ENCODE measurements around the gene UBE2J2. TPM values are rescaled to one million over a fixed set of nuclear protein-coding genes. Genes with fewer than 3 reads are reported as not detected.

The UBE2J2 gene
- total and polyA plus RNA-seq, 2 of the 13 experiments (the other 11 are each of a cell fraction or from before 2014, with no cell fraction given), result 25.4 to 29.4 TPM

DNA sequence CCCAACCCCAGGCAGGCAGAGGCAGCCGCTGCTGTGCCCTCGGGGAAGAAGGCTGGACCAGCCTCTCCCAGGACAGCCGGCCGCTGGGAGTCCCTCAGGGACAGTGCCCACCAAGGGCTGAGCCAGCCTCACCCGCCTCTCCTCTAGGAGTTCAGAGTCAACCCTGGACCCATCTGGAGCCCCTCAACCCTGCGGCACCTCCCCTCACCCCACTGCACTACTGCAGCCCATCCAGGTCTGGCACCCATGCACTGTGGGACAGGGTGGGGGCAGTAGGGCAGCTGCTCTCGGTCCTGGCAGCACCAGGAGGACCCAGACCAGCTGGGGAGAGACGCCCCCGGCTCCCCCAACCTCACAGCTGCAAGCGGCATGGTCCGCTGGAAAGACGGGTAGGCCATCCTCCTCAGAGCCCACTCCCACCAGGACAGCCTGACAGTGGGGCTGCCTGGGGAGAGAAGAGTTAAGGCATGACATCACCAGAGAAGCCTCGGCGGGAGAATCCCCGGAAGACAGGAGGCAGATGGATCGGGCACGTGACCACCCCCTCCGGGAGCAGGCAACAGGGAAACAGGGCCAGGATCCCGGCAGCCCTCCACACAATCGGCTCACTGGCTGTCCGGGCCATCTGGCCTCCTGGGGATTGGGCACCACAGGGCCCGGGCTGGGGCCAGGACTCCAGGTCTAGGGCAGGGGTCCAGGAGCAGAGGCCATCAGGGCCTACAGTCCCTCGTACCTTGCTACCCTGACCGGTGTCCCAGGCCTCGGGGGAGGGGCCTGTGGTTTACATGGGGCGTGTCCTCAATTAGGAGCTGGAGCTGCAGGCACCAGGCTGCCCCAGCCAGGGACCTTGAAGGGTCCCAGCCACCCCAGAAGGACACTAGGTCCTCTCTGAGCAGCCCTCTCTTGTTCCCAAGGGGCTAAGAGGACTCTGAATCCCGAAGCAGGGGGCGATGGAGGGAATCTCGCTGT lies 31.0 kb upstream of the UBE2J2 start (continued):
- TF ChIP-seq ETV5 (CRISPR knock-in tag; IDR thresholded peaks at IDR 0.05; ENCODE audit: borderline replicate concordance), result no peak; the same call in 1 of the 2 replicates
- TF ChIP-seq ZNF496 (CRISPR knock-in tag; IDR thresholded peaks at IDR 0.05; ENCODE audit: insufficient replicate concordance), result no peak
- TF ChIP-seq RARA (CRISPR knock-in tag; IDR thresholded peaks at IDR 0.05), result no peak
- TF ChIP-seq KDM3A (CRISPR knock-in tag; IDR thresholded peaks at IDR 0.05; ENCODE audit: low read depth), result 0 out of 2 replicates have a peak, but pooled peaks have one; percentile 22
- TF ChIP-seq KDM6A (CRISPR knock-in tag; IDR thresholded peaks at IDR 0.05; ENCODE audit: low read depth), result no peak
- no peak for TF ChIP-seq SOX13 (IDR thresholded peaks at IDR 0.05)
- no peak for TF ChIP-seq SOX13 (CRISPR knock-in tag; conservative IDR thresholded peaks at IDR 0.05 in 1 of 2, IDR thresholded peaks at IDR 0.05 in 1 of 2)
- no peak for TF ChIP-seq ZNF891 (CRISPR knock-in tag; IDR thresholded peaks at IDR 0.05)
- TF ChIP-seq POLR2A (IDR thresholded peaks at IDR 0.05; ENCODE audit: insufficient read depth in 1 of 2, low read depth in 2 of 2, low read length in 2 of 2), result 0 out of 4 replicates have a peak, but pooled peaks of 1 of the 2 experiments have one; percentile 6
- no peak for TF ChIP-seq ZNF724P (CRISPR knock-in tag; IDR thresholded peaks at IDR 0.05; ENCODE audit: borderline replicate concordance)
- TF ChIP-seq NFYC (CRISPR knock-in tag; IDR thresholded peaks at IDR 0.05), result no peak
- TF ChIP-seq ZSCAN9 (CRISPR knock-in tag; IDR thresholded peaks at IDR 0.05; ENCODE audit: borderline replicate concordance), result no peak
- TF ChIP-seq, protein P1, sequence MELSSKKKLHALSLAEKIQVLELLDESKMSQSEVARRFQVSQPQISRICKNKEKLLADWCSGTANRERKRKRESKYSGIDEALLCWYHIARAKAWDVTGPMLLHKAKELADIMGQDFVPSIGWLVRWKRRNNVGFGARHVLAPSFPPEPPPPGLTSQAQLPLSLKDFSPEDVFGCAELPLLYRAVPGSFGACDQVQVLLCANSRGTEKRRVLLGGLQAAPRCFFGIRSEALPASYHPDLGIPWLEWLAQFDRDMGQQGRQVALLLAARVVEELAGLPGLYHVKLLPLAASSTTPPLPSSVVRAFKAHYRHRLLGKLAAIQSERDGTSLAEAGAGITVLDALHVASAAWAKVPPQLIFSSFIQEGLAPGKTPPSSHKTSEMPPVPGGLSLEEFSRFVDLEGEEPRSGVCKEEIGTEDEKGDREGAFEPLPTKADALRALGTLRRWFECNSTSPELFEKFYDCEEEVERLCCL (CRISPR knock-in tag; IDR thresholded peaks at IDR 0.05; ENCODE audit: borderline replicate concordance), result 0 out of 2 replicates have a peak, but pooled peaks have one; percentile 27
- TF ChIP-seq SMAD3 (CRISPR knock-in tag; IDR thresholded peaks at IDR 0.05), result no peak
- TF ChIP-seq HES4 (CRISPR knock-in tag; IDR thresholded peaks at IDR 0.05; ENCODE audit: borderline replicate concordance), result no peak
- TF ChIP-seq ZFX (CRISPR knock-in tag; IDR thresholded peaks at IDR 0.05; ENCODE audit: low read depth), result peak; percentile 68
- TF ChIP-seq, protein P2, sequence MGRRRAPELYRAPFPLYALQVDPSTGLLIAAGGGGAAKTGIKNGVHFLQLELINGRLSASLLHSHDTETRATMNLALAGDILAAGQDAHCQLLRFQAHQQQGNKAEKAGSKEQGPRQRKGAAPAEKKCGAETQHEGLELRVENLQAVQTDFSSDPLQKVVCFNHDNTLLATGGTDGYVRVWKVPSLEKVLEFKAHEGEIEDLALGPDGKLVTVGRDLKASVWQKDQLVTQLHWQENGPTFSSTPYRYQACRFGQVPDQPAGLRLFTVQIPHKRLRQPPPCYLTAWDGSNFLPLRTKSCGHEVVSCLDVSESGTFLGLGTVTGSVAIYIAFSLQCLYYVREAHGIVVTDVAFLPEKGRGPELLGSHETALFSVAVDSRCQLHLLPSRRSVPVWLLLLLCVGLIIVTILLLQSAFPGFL (CRISPR knock-in tag; IDR thresholded peaks at IDR 0.05), result no peak
- no peak for TF ChIP-seq TEAD3 (CRISPR knock-in tag; optimal IDR thresholded peaks at IDR 0.05; ENCODE audit: borderline replicate concordance)
- TF ChIP-seq, protein P3, sequence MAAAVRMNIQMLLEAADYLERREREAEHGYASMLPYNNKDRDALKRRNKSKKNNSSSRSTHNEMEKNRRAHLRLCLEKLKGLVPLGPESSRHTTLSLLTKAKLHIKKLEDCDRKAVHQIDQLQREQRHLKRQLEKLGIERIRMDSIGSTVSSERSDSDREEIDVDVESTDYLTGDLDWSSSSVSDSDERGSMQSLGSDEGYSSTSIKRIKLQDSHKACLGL (CRISPR knock-in tag; IDR thresholded peaks at IDR 0.05), result no peak; the same call in 1 of the 2 replicates
- no peak for TF ChIP-seq TAF1 (CRISPR knock-in tag; IDR thresholded peaks at IDR 0.05)
- 0 out of 2 replicates have a peak, but pooled peaks have one; percentile 67 for TF ChIP-seq PCBP1 (IDR thresholded peaks at IDR 0.05; ENCODE audit: borderline replicate concordance, low read depth, low read length)
- no peak for TF ChIP-seq ZFYVE20 (CRISPR knock-in tag; IDR thresholded peaks at IDR 0.05; ENCODE audit: borderline replicate concordance, low read depth)
- TF ChIP-seq ELF4 (CRISPR knock-in tag; IDR thresholded peaks at IDR 0.05; ENCODE audit: borderline replicate concordance), result no peak
- no peak for TF ChIP-seq ZC3H13 (CRISPR knock-in tag; IDR thresholded peaks at IDR 0.05)
- TF ChIP-seq JUND (CRISPR knock-in tag; IDR thresholded peaks at IDR 0.05), result peak; percentile 66
- peak; percentile 61 for TF ChIP-seq RBM39 (IDR thresholded peaks at IDR 0.05; ENCODE audit: low read depth, low read length, poor library complexity, severe bottlenecking)
- TF ChIP-seq NAIF1 (CRISPR knock-in tag; IDR thresholded peaks at IDR 0.05; ENCODE audit: borderline replicate concordance), result 0 out of 2 replicates have a peak, but pooled peaks have one; percentile 18
- no peak for TF ChIP-seq RFXAP (CRISPR knock-in tag; IDR thresholded peaks at IDR 0.05; ENCODE audit: borderline replicate concordance)

Measured in HepG2 (cell line).